Panc1 (cell line): ENCODE data around the gene SAMHD1. TPM values are rescaled to one million over a fixed set of nuclear protein-coding genes. Genes with fewer than 3 reads are reported as not detected.

Source experiments
- ATAC-seq: fragments of 200-7000 bp; cut with Tn5 transposase; 2 replicates; pipeline ENCODE4 v1.9.1; 2020; ENCODE audit warnings: mild to moderate bottlenecking, moderate library complexity
- BruUV-seq: library from RNA; stranded (reverse); fragments of 400-500 nt; replicated peaks from 2 replicates; lab custom pipeline; 2021; lab: Mats Ljungman, UMichigan
- CTCF ChIA-PET: fragments of 300-600 bp; sonication (Branson Sonifier 250); formaldehyde crosslinking; loops from one replicate; lab custom pipeline; 2022; ENCODE audit warnings: antibody characterized with exemption; lab: Charles Lee
- POLR2A ChIA-PET: fragments of 300-600 bp; sonication (Branson Sonifier 250); formaldehyde crosslinking; loops from one replicate; lab custom pipeline; 2022; ENCODE audit warnings: antibody characterized with exemption; lab: Charles Lee
- DNase-seq: peaks from one replicate; pipeline ENCODE4 v3.0.0-alpha.2; 2010; ENCODE audit warnings: low read depth, low spot score
- H3K27ac ChIP-seq: 2 replicates; pipeline ENCODE4 v1.5.1; 2011; ENCODE audit warnings: mild to moderate bottlenecking, low read length, inconsistent platforms
- H3K27me3 ChIP-seq: fragments of 200-500 bp; sonication (Bioruptor generic); 2 replicates; pipeline ENCODE4 v1.6.0; 2014; ENCODE audit warnings: low read length, inconsistent platforms; ENCODE audit not compliant: control insufficient read depth, insufficient read depth
- H3K36me3 ChIP-seq: fragments of 200-500 bp; sonication (Bioruptor generic); 2 replicates; pipeline ENCODE4 v1.5.1; 2014; ENCODE audit warnings: inconsistent platforms, mild to moderate bottlenecking, low read length, moderate library complexity; ENCODE audit not compliant: control insufficient read depth, insufficient read depth
- H3K4me1 ChIP-seq: 2 replicates; pipeline ENCODE4 v1.5.1; 2011; ENCODE audit warnings: inconsistent platforms, mild to moderate bottlenecking, low read length, moderate library complexity; ENCODE audit not compliant: control insufficient read depth, insufficient read depth
- H3K4me3 ChIP-seq, 2 experiments: 2 replicates each; pipeline ENCODE4 v1.5.1; 2011 to 2012; ENCODE audit warnings: low read depth in 2 of 2, low read length in 2 of 2, mild to moderate bottlenecking in 2 of 2, inconsistent platforms in 1 of 2, moderate library complexity in 1 of 2
- H3K9me3 ChIP-seq: fragments of 200-500 bp; sonication (Bioruptor generic); 2 replicates; pipeline ENCODE4 v1.5.1; 2014; ENCODE audit warnings: low read depth, mild to moderate bottlenecking, inconsistent platforms, low read length, moderate library complexity; ENCODE audit not compliant: control insufficient read depth, insufficient read depth
- POLR2AphosphoS5 ChIP-seq: IDR thresholded peaks from 2 replicates; pipeline ENCODE4 v1.6.1; 2012; ENCODE audit warnings: mild to moderate bottlenecking, low read depth, low read length, moderate library complexity
- REST ChIP-seq, 2 experiments: IDR thresholded peaks; 2 replicates each; pipeline ENCODE4 v1.6.1; 2011 to 2012; ENCODE audit warnings: low read depth in 2 of 2, control low read depth in 1 of 2, low read length in 1 of 2, mild to moderate bottlenecking in 1 of 2, moderate library complexity in 1 of 2; ENCODE audit not compliant: insufficient read depth in 1 of 2
- SIN3A ChIP-seq: IDR thresholded peaks from 2 replicates; pipeline ENCODE4 v1.6.1; 2012; ENCODE audit warnings: low read depth, mild to moderate bottlenecking, low read length, moderate library complexity, borderline replicate concordance; ENCODE audit not compliant: insufficient read depth
- TCF7L2 ChIP-seq: IDR thresholded peaks from 2 replicates; pipeline ENCODE4 v1.6.1; 2011; ENCODE audit warnings: mild to moderate bottlenecking, low read depth, low read length, inconsistent platforms
- in situ Hi-C: cut with HindIII; loops from 2 replicates; pipeline ENCODE4 v1.10.0; 2016; ENCODE audit warnings: low sequenced_read_pairs, low pct_unique_long_range_greater_than_20kb
- intact Hi-C: fragments of 100-400 bp; cut with micrococcal nuclease; formaldehyde crosslinking; loops from one replicate; pipeline ENCODE4 v1.10.0; 2022; ENCODE audit not compliant: unreplicated experiment
- total RNA-seq: library from RNA; stranded (reverse); gene quantifications from one replicate; pipeline ENCODE4 v1.2.1, GENCODE V29; 2021; ENCODE audit not compliant: unreplicated experiment
- TF ChIP-seq, protein P1 (sequence below): fragments of 450-650 bp; IDR thresholded peaks from 2 replicates; pipeline ENCODE4 v1.5.1; 2017; ENCODE audit warnings: mild to moderate bottlenecking

Gene SAMHD1
- total RNA-seq, 1 experiment from 2014 or later = 16.8 TPM

GRCh38 chr20:36886859-36887751 is 64.4 kb downstream of the SAMHD1 start:
- H3K27ac ChIP-seq = no peak overlapping the region
- ChIA-PET POLR2A (no interaction called here), CTCF (interaction anchor here (0.6 to 1.0 kb wide), 6 partner anchors 33 to 373 kb away, joined by 3 to 6 read pairs (median 4); no protein-coding TSS in a partner anchor)
- in situ Hi-C loops (no loop called here), intact Hi-C loops (no loop called here)
- peak; percentile 71 for DNase-seq
- BruUV-seq = no TSS peak
- no peaks in the 10 kb centered on the region for H3K36me3 ChIP-seq
- H3K9me3 ChIP-seq = no peaks in the 10 kb centered on the region
- H3K4me1 ChIP-seq = no peaks in the 10 kb centered on the region; the same call in 1 of the 2 replicates
- ATAC-seq = peak; percentile 96
- peak overlapping the region in 1 of 2 experiments; percentile 40; a peak in 2 of 4 replicates for H3K4me3 ChIP-seq
- TF ChIP-seq TCF7L2 (no peak), REST (IDR thresholded peaks at IDR 0.05; ENCODE audit: insufficient read depth in 1 of 2, low read depth in 2 of 2, low read length in 1 of 2) (no peak), POLR2AphosphoS5 (no peak), SIN3A (no peak)
- TF ChIP-seq, protein P1, sequence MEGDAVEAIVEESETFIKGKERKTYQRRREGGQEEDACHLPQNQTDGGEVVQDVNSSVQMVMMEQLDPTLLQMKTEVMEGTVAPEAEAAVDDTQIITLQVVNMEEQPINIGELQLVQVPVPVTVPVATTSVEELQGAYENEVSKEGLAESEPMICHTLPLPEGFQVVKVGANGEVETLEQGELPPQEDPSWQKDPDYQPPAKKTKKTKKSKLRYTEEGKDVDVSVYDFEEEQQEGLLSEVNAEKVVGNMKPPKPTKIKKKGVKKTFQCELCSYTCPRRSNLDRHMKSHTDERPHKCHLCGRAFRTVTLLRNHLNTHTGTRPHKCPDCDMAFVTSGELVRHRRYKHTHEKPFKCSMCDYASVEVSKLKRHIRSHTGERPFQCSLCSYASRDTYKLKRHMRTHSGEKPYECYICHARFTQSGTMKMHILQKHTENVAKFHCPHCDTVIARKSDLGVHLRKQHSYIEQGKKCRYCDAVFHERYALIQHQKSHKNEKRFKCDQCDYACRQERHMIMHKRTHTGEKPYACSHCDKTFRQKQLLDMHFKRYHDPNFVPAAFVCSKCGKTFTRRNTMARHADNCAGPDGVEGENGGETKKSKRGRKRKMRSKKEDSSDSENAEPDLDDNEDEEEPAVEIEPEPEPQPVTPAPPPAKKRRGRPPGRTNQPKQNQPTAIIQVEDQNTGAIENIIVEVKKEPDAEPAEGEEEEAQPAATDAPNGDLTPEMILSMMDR = peak; percentile 96
- H3K27me3 ChIP-seq = no peaks in the 10 kb centered on the region

- Histone ChIP-seq H3K4me3 (no peak overlapping the region), H3K27ac (no peak overlapping the region), H3K4me1 (no peaks in the 10 kb centered on the region; the same call in 1 of the 2 replicates), H3K27me3 (no peaks in the 10 kb centered on the region), H3K36me3 (no peaks in the 10 kb centered on the region), H3K9me3 (no peaks in the 10 kb centered on the region)
- BruUV-seq = no TSS peak
- ATAC-seq (no peak), DNase-seq (no peak)
- in situ Hi-C loops (no loop called here), intact Hi-C loops (no loop called here)
- ChIA-PET CTCF (no interaction called here), POLR2A (no interaction called here)
- no peak for TF ChIP-seq SIN3A
- no peak for TF ChIP-seq POLR2AphosphoS5
- TF ChIP-seq REST (IDR thresholded peaks at IDR 0.05; ENCODE audit: insufficient read depth in 1 of 2, low read depth in 2 of 2, low read length in 1 of 2) = no peak
- TF ChIP-seq, protein P1 = no peak; the same call in 1 of the 2 replicates
- TF ChIP-seq TCF7L2 = no peak
Observed at GRCh38 chr20:36885356-36885755, 66.2 kb downstream of the SAMHD1 start.
